Stimulated activated CD8-positive, alpha-beta memory T cell treated with anti-CD3 and anti-CD28 coated beads, Interleukin-7, amount 100 ng/mL, for 48 hours (primary cell): Measurements from ENCODE around the gene ANKRD52.
"Not testable (repeated sequence)": the region's sequence is repeated elsewhere in the genome, so short reads cannot be mapped to it uniquely, and the experiment has no call there.

Experiments
- DNase-seq, 2 donors: peaks; one replicate each; pipeline ENCODE4 v3.0.0-alpha.2; 2020; ENCODE audit warnings: low read depth in 1 of 2; ENCODE audit errors: extremely low read depth in 1 of 2

Gene ANKRD52

GRCh38 chr12:56258068-56258819 lies at the start of gene ANKRD52:
Gene ANKRD52, minus strand, starts transcription at chr12:56258384. Its CDS starts 115 bp downstream, at chr12:56258269.
- DNase-seq = peak; percentile 56 to 66

GRCh38 chr12:56307221-56307965 lies 49.2 kb upstream of the ANKRD52 start:
- DNase-seq = no peak

GRCh38 chr12:56304872-56305590 lies 46.8 kb upstream of the ANKRD52 start:
- DNase-seq = no peak

- no peak for DNase-seq
These were observed 46.1 kb upstream of the ANKRD52 start for GRCh38 chr12:56304276-56304675.

GRCh38 chr12:56300644-56301464 lies 42.7 kb upstream of the ANKRD52 start:
- DNase-seq = no peak

- peak; percentile 96 to 99 for DNase-seq
These were observed 41.9 kb upstream of the ANKRD52 start, which contains the start of gene CS for GRCh38 chr12:56299853-56300643. Gene CS, minus strand, starts transcription at chr12:56300330. Its CDS starts 129 bp downstream, at chr12:56300201.

GRCh38 chr12:56299308-56299852 lies 41.2 kb upstream of the ANKRD52 start:
- no peak for DNase-seq

GRCh38 chr12:56298828-56299227 lies 40.6 kb upstream of the ANKRD52 start:
- DNase-seq = no peak

- no peak for DNase-seq
These were observed 39.2 kb upstream of the ANKRD52 start for GRCh38 chr12:56297400-56297799.

GRCh38 chr12:56296295-56296694 lies 38.1 kb upstream of the ANKRD52 start:
- DNase-seq = no peak

- DNase-seq = no peak
These were observed 35.6 kb upstream of the ANKRD52 start for GRCh38 chr12:56293795-56294194.

- DNase-seq = no peak
These were observed 30.7 kb upstream of the ANKRD52 start for GRCh38 chr12:56288705-56289387.

GRCh38 chr12:56286044-56286830 lies 28.1 kb upstream of the ANKRD52 start:
- DNase-seq = no peak

GRCh38 chr12:56284263-56284662 lies 26.1 kb upstream of the ANKRD52 start:
- not testable (repeated sequence) for DNase-seq

- no peak for DNase-seq
These were observed 24.4 kb upstream of the ANKRD52 start for GRCh38 chr12:56282579-56282978.

GRCh38 chr12:56282030-56282429 lies 23.8 kb upstream of the ANKRD52 start:
- DNase-seq = no peak

GRCh38 chr12:56280849-56281248 lies 22.7 kb upstream of the ANKRD52 start:
- DNase-seq = no peak

GRCh38 chr12:56278905-56279304 lies 20.7 kb upstream of the ANKRD52 start:
- no peak for DNase-seq
